OCI-LY7 (cell line): ENCODE measurements around the gene GARIN5B. TPM values are rescaled to one million over a fixed set of nuclear protein-coding genes. Genes with fewer than 3 reads are reported as not detected.

ENCODE experiments used
- BruUV-seq: library from RNA; stranded (reverse); fragments of 400-500 nt; replicated peaks from 2 replicates; lab custom pipeline; 2021; lab: Mats Ljungman, UMichigan
- CTCF ChIA-PET: fragments of 300-600 bp; sonication (Branson Sonifier 250); formaldehyde crosslinking; loops from one replicate; lab custom pipeline; 2022; ENCODE audit warnings: antibody characterized with exemption; ENCODE audit not compliant: unreplicated experiment; lab: Charles Lee
- POLR2A ChIA-PET: fragments of 300-600 bp; sonication (Branson Sonifier 250); formaldehyde crosslinking; loops from one replicate; lab custom pipeline; 2022; ENCODE audit warnings: antibody characterized with exemption; lab: Charles Lee
- DNase-seq: peaks from one replicate; pipeline ENCODE4 v3.0.0-alpha.2; 2015; ENCODE audit warnings: low spot score
- H2AFZ ChIP-seq: fragments of 200-600 bp; sonication (generic), shearing (Covaris generic); 2 replicates; pipeline ENCODE4 v1.6.1; 2014; ENCODE audit warnings: mild to moderate bottlenecking, antibody characterized with exemption, low read length, moderate library complexity
- H3K27ac ChIP-seq: fragments of 200-600 bp; sonication (generic); 2 replicates; pipeline ENCODE4 v1.5.1; 2014; ENCODE audit warnings: mixed run types, low read depth, mild to moderate bottlenecking, moderate library complexity, low read length, inconsistent platforms; ENCODE audit not compliant: poor library complexity, severe bottlenecking
- H3K36me3 ChIP-seq: fragments of 200-600 bp; sonication (generic); 2 replicates; pipeline ENCODE4 v1.6.1; 2014; ENCODE audit warnings: mild to moderate bottlenecking, antibody characterized with exemption, low read length, moderate library complexity, mixed read lengths; ENCODE audit not compliant: insufficient read depth
- H3K4me1 ChIP-seq: fragments of 200-600 bp; sonication (generic); 2 replicates; pipeline ENCODE4 v1.5.1; 2014; ENCODE audit warnings: mild to moderate bottlenecking, low read length; ENCODE audit not compliant: insufficient read depth, poor library complexity, severe bottlenecking
- H3K4me2 ChIP-seq: fragments of 200-600 bp; sonication (generic); 2 replicates; pipeline ENCODE4 v1.6.1; 2014; ENCODE audit warnings: mild to moderate bottlenecking, low read length
- H3K4me3 ChIP-seq: fragments of 200-600 bp; sonication (generic); 2 replicates; pipeline ENCODE4 v1.5.1; 2014; ENCODE audit warnings: mild to moderate bottlenecking, low read depth, low read length; ENCODE audit not compliant: poor library complexity, severe bottlenecking
- H3K79me2 ChIP-seq: fragments of 200-600 bp; sonication (generic); 2 replicates; pipeline ENCODE4 v1.6.1; 2016; ENCODE audit warnings: low read depth, mild to moderate bottlenecking, low read length, moderate library complexity, mixed read lengths; ENCODE audit not compliant: insufficient read depth
- H3K9me2 ChIP-seq: fragments of 200-600 bp; sonication (generic); 2 replicates; pipeline ENCODE4 v1.6.1; 2016; ENCODE audit warnings: mild to moderate bottlenecking, low read length, mixed read lengths; ENCODE audit not compliant: insufficient read depth
- H3K9me3 ChIP-seq: fragments of 200-600 bp; sonication (generic); 2 replicates; pipeline ENCODE4 v1.6.1; 2014; ENCODE audit warnings: mild to moderate bottlenecking, mixed run types, low read length, mixed read lengths
- H4K20me1 ChIP-seq: fragments of 200-600 bp; sonication (generic); 2 replicates; pipeline ENCODE4 v1.6.1; 2014; ENCODE audit warnings: mild to moderate bottlenecking, antibody characterized with exemption, low read length, moderate library complexity, mixed read lengths; ENCODE audit not compliant: insufficient read depth
- EZH2phosphoT487 ChIP-seq: fragments of 200-600 bp; sonication (generic); IDR thresholded peaks from 2 replicates; pipeline ENCODE4 v1.6.1; 2018; ENCODE audit warnings: low read depth, borderline replicate concordance, mild to moderate bottlenecking, mixed run types, antibody characterized with exemption, low read length, moderate library complexity, mixed read lengths
- intact Hi-C: fragments of 100-400 bp; cut with micrococcal nuclease; formaldehyde crosslinking; loops from one replicate; pipeline ENCODE4 v1.10.0; 2022; ENCODE audit not compliant: unreplicated experiment
- total RNA-seq, 2 experiments: library from RNA; depleted of rRNA in 1 of 2; stranded (reverse); fragments of >200 nt in 1 of 2; shearing (Covaris generic) in 1 of 2; gene quantifications; 2 replicates each; pipeline ENCODE4 v1.2.3, GENCODE V29; 2014 to 2022
- TF ChIP-seq, protein P1 (sequence below): fragments of 200-600 bp; sonication (generic); conservative IDR thresholded peaks from 2 replicates; pipeline ENCODE4 v1.5.1; 2014; ENCODE audit warnings: mild to moderate bottlenecking, antibody characterized with exemption, low read length, moderate library complexity, mixed read lengths

The GARIN5B gene
- total RNA-seq, 2 experiments from 2014 or later: not detected

DNA sequence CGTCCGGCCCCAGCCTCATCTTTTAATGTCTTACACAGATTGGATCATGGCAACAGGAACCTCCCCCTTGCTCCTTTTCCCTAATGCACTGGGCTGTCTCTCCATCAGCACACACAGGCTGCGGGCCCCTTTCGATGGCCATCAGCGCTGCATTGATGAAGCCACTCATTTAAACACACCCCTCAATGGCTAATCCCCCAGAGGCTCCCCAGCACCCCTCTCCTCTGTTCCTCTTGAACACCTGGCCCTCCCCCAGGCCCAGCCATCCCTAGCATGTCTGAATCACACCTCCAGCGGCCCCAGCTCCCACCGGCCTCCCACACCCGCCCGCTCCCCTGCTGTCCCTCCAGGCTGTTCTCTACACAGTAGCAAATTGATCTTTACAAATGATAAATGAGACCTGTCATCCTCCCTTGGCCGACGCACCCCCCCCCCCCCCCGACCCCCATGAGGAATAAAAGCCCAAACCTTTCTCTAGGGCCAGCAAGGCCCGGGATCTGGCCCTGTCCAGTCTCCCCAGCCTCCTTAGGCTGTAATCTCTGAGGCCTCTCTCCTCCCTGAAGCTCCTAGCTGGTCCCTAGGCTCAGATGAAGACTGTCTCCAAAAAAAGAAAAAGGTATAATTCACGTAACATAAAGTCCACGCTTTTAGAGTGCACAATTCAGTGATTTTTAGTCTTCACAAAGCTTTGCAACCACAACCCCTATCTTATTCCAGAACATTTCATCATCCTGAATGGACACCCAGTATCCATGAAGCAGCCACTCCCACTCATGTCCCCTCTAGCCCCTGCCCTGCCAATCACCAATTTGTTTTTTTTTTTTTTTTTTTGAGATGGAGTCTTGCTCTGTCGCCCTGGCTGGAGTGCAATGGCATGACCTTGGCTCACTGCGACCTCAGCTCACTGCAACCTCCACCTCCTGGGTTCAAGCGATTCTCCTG, 30.0 kb upstream of the GARIN5B start:
- no peak overlapping the region for H3K4me3 ChIP-seq
- ChIA-PET CTCF (no interaction called here), POLR2A (interaction anchor here (0.7 kb wide), 1 partner anchor 138 kb away, joined by 3 read pairs; no protein-coding TSS in a partner anchor)
- peaks cover 6% of the 10 kb centered on the region for H4K20me1 ChIP-seq
- no peaks in the 10 kb centered on the region for H3K9me2 ChIP-seq
- H3K36me3 ChIP-seq: peaks cover 35% of the 10 kb centered on the region
- no peak overlapping the region for H3K4me2 ChIP-seq
- intact Hi-C loops: no loop called here
- BruUV-seq: no TSS peak
- H2AFZ ChIP-seq: no peak overlapping the region
- DNase-seq: no peak
- H3K79me2 ChIP-seq: peaks cover 9% of the 10 kb centered on the region
- H3K4me1 ChIP-seq: peaks cover 18% of the 10 kb centered on the region
- no peaks in the 10 kb centered on the region for H3K9me3 ChIP-seq
- H3K27ac ChIP-seq: no peak overlapping the region
- TF ChIP-seq, protein P1, sequence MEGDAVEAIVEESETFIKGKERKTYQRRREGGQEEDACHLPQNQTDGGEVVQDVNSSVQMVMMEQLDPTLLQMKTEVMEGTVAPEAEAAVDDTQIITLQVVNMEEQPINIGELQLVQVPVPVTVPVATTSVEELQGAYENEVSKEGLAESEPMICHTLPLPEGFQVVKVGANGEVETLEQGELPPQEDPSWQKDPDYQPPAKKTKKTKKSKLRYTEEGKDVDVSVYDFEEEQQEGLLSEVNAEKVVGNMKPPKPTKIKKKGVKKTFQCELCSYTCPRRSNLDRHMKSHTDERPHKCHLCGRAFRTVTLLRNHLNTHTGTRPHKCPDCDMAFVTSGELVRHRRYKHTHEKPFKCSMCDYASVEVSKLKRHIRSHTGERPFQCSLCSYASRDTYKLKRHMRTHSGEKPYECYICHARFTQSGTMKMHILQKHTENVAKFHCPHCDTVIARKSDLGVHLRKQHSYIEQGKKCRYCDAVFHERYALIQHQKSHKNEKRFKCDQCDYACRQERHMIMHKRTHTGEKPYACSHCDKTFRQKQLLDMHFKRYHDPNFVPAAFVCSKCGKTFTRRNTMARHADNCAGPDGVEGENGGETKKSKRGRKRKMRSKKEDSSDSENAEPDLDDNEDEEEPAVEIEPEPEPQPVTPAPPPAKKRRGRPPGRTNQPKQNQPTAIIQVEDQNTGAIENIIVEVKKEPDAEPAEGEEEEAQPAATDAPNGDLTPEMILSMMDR: no peak
- no peak for TF ChIP-seq EZH2phosphoT487

DNA sequence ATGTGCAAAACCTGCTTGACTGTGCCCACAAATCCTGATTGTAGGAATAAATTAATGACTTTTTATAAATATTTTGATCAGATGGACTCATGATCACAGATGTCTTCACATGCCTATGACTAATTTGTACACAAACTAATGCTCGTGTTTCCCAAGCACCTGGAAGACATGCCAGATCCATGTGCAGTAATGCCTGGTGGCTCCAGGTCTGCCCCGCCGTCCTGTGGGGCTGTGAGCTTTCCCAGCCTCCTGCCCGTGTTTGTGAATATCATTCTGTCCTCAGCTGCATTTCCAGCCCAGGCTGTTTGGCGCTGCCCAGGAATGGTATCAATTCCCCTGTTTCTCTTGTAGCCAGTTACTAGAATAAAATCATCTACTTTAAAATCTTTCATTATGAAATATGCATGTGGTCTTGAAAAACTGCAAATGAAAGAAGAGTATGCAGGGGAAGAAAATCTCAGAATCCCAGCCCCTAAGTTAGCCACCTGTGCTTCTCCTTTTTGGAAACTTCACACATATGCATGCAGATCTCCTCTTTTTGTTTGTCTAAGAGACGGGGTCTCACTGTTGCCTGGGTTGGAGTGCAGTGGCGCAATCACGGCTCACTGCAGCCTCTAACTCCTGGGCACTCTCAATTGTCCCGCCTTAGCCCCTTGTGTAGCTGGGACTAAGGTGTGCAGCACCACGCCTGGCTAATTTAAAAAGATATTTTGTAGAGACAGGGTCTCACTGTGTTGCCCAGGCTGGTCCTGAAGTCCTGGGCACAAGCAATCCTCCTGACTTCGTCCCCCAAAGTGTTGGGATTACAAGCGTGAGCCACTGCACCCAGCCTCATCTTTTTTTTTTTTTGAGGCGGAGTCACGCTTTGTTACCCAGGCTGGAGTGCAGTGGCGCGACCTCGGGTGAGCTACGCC, 28.9 kb upstream of the GARIN5B start:
- TF ChIP-seq, protein P1: no peak
- TF ChIP-seq EZH2phosphoT487: no peak
- Histone ChIP-seq H3K9me3 (no peaks in the 10 kb centered on the region), H3K9me2 (no peaks in the 10 kb centered on the region), H3K36me3 (peaks cover 46% of the 10 kb centered on the region), H3K4me3 (no peak overlapping the region), H4K20me1 (peaks cover 18% of the 10 kb centered on the region), H3K4me1 (peaks cover 30% of the 10 kb centered on the region), H3K79me2 (peaks cover 20% of the 10 kb centered on the region), H2AFZ (no peak overlapping the region), H3K27ac (peak overlapping the region; percentile 1), H3K4me2 (no peak overlapping the region)
- BruUV-seq: no TSS peak
- intact Hi-C loops: no loop called here
- CTCF ChIA-PET: no interaction called here
- no peak for DNase-seq
- POLR2A ChIA-PET: interaction anchor here (0.9 kb wide), 1 partner anchor 10 kb away, joined by 3 read pairs; no protein-coding TSS in a partner anchor
